Neural cell (in vitro differentiated cells): ENCODE measurements around the gene HMBS. TPM values are rescaled to one million over a fixed set of nuclear protein-coding genes. Genes with fewer than 3 reads are reported as not detected.

Source experiments
- H2AFZ ChIP-seq: fragments of 200-600, 300-800 bp; sonication (generic), shearing (Covaris generic); 2 replicates; pipeline ENCODE4 v1.6.0; 2014; ENCODE audit warnings: low read depth, mild to moderate bottlenecking, antibody characterized with exemption, low read length, moderate library complexity
- H3F3A ChIP-seq: fragments of 200-600 bp; shearing (Covaris generic); 2 replicates; pipeline ENCODE4 v1.6.1; 2016; ENCODE audit warnings: mild to moderate bottlenecking, moderate library complexity, mixed read lengths, antibody characterized with exemption, low read length; ENCODE audit not compliant: insufficient read depth, poor library complexity, severe bottlenecking
- H3K27ac ChIP-seq: fragments of 200-600, 300-800 bp; sonication (generic), shearing (Covaris generic); 2 replicates; pipeline ENCODE4 v1.5.1; 2014; ENCODE audit warnings: mild to moderate bottlenecking, low read length, moderate library complexity
- H3K27me3 ChIP-seq: fragments of 300-800, 200-600 bp; sonication (generic), shearing (Covaris generic); 2 replicates; pipeline ENCODE4 v1.6.0; 2014; ENCODE audit warnings: mild to moderate bottlenecking, low read depth, low read length, moderate library complexity; ENCODE audit not compliant: insufficient read depth
- H3K36me3 ChIP-seq: fragments of 300-800, 200-600 bp; sonication (generic), shearing (Covaris generic); 2 replicates; pipeline ENCODE4 v1.5.1; 2014; ENCODE audit warnings: mild to moderate bottlenecking, antibody characterized with exemption, low read length, moderate library complexity; ENCODE audit not compliant: insufficient read depth
- H3K4me2 ChIP-seq: fragments of 300-800, 200-600 bp; sonication (generic), shearing (Covaris generic); 2 replicates; pipeline ENCODE4 v1.6.0; 2014; ENCODE audit warnings: mild to moderate bottlenecking, low read length
- H3K4me3 ChIP-seq: fragments of 300-800, 200-600 bp; sonication (generic), shearing (Covaris generic); 2 replicates; pipeline ENCODE4 v1.5.1; 2014; ENCODE audit warnings: mild to moderate bottlenecking, low read length, moderate library complexity
- H3K79me2 ChIP-seq: fragments of 200-600 bp; shearing (Covaris generic); replicated peaks from 2 replicates; pipeline ENCODE4 v1.6.0; 2014; ENCODE audit warnings: mild to moderate bottlenecking, low read length, moderate library complexity; ENCODE audit not compliant: insufficient read depth
- H3K9ac ChIP-seq: fragments of 300-800, 200-600 bp; sonication (generic), shearing (Covaris generic); 2 replicates; pipeline ENCODE4 v1.6.1; 2016; ENCODE audit warnings: mild to moderate bottlenecking, low read length, mixed read lengths
- H3K9me2 ChIP-seq: fragments of 200-600 bp; shearing (Covaris generic); 2 replicates; pipeline ENCODE4 v1.6.1; 2016; ENCODE audit warnings: mild to moderate bottlenecking, low read length, mixed read lengths; ENCODE audit not compliant: insufficient read depth
- H3K9me3 ChIP-seq: fragments of 200-600, 300-800 bp; sonication (generic), shearing (Covaris generic); 2 replicates; pipeline ENCODE4 v1.6.1; 2016; ENCODE audit warnings: mild to moderate bottlenecking, mixed run types, low read length, moderate library complexity, mixed read lengths
- H4K20me1 ChIP-seq: fragments of 200-600 bp; shearing (Covaris generic); 2 replicates; pipeline ENCODE4 v1.6.1; 2016; ENCODE audit warnings: mild to moderate bottlenecking, mixed run types; ENCODE audit not compliant: insufficient read depth
- EP300 ChIP-seq: fragments of 450-650 bp; conservative IDR thresholded peaks from 2 replicates; pipeline ENCODE4 v1.6.1; 2014; ENCODE audit warnings: antibody characterized with exemption, mild to moderate bottlenecking, moderate library complexity; ENCODE audit not compliant: poor library complexity, severe bottlenecking
- EZH2 ChIP-seq: fragments of 200-600, 300-800 bp; shearing (Covaris generic), sonication (generic); IDR thresholded peaks from 2 replicates; pipeline ENCODE4 v1.6.1; 2014; ENCODE audit warnings: antibody characterized with exemption, low read length, borderline replicate concordance, mild to moderate bottlenecking; ENCODE audit not compliant: insufficient read depth, poor library complexity, severe bottlenecking
- MXI1 ChIP-seq: fragments of 450-650 bp; conservative IDR thresholded peaks from 2 replicates; pipeline ENCODE4 v1.6.1; 2014; ENCODE audit warnings: antibody characterized with exemption, mild to moderate bottlenecking; ENCODE audit not compliant: poor library complexity, severe bottlenecking
- POLR2AphosphoS5 ChIP-seq: IDR thresholded peaks from 2 replicates; pipeline ENCODE4 v1.6.1; 2012
- RAD21 ChIP-seq: fragments of 450-650 bp; conservative IDR thresholded peaks from 2 replicates; pipeline ENCODE4 v1.6.1; 2014; ENCODE audit warnings: antibody characterized with exemption, mild to moderate bottlenecking, moderate library complexity
- SMC3 ChIP-seq: fragments of 450-650 bp; conservative IDR thresholded peaks from 2 replicates; pipeline ENCODE4 v1.6.1; 2014; ENCODE audit warnings: antibody characterized with exemption, mild to moderate bottlenecking, moderate library complexity; ENCODE audit not compliant: poor library complexity
- TAF1 ChIP-seq: IDR thresholded peaks from 2 replicates; pipeline ENCODE4 v1.6.1; 2012; ENCODE audit warnings: low read depth
- polyA plus RNA-seq: library from polyadenylated mRNA; depleted of rRNA; stranded (reverse); fragments of >200 nt; gene quantifications from 2 replicates; pipeline ENCODE4 v1.2.3, GENCODE V29; 2014
- TF ChIP-seq, protein P1 (sequence below): fragments of 450-650 bp; IDR thresholded peaks from 2 replicates; pipeline ENCODE4 v1.5.1; 2014; ENCODE audit warnings: antibody characterized with exemption, mild to moderate bottlenecking, moderate library complexity; ENCODE audit not compliant: poor library complexity, severe bottlenecking
- TF ChIP-seq, protein P2 (sequence below): IDR thresholded peaks from 2 replicates; pipeline ENCODE4 v1.6.1; 2012; ENCODE audit warnings: borderline replicate concordance

Gene HMBS
- polyA plus RNA-seq, 1 donor from 2014 or later = 15.9 TPM

DNA sequence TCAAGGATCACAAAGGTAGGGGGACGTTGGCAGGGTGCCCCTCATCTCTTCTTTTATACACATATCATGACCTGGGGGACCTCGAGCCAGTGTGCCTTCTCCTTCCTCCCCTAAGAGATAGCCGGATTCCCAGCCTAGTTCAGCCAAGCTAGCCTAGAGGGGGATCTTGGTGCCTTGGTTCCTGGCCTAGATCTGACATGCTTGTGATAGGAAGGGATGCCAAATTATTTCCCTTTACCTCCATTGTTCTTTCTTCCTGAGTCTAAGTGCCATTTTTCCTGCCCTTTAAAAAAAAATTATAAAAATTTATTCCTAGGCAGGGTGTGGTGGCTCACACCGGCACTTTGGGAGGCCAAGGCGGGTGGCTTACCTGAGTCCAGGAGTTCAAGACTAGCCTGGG lies 29.7 kb downstream of the HMBS start:
- no peaks in the 10 kb centered on the region for H3K36me3 ChIP-seq
- no peaks in the 10 kb centered on the region for H4K20me1 ChIP-seq
- H3K79me2 ChIP-seq = no peaks in the 10 kb centered on the region
- no peak overlapping the region for H3K4me2 ChIP-seq
- no peak overlapping the region for H3K27ac ChIP-seq
- H3K9me3 ChIP-seq = no peaks in the 10 kb centered on the region
- H3K27me3 ChIP-seq = no peaks in the 10 kb centered on the region
- H3K4me3 ChIP-seq = no peak overlapping the region
- TF ChIP-seq RAD21 (no peak), EZH2 (no peak), EP300 (no peak), SMC3 (no peak), MXI1 (no peak), TAF1 (no peak), POLR2AphosphoS5 (no peak)
- TF ChIP-seq, protein P1, sequence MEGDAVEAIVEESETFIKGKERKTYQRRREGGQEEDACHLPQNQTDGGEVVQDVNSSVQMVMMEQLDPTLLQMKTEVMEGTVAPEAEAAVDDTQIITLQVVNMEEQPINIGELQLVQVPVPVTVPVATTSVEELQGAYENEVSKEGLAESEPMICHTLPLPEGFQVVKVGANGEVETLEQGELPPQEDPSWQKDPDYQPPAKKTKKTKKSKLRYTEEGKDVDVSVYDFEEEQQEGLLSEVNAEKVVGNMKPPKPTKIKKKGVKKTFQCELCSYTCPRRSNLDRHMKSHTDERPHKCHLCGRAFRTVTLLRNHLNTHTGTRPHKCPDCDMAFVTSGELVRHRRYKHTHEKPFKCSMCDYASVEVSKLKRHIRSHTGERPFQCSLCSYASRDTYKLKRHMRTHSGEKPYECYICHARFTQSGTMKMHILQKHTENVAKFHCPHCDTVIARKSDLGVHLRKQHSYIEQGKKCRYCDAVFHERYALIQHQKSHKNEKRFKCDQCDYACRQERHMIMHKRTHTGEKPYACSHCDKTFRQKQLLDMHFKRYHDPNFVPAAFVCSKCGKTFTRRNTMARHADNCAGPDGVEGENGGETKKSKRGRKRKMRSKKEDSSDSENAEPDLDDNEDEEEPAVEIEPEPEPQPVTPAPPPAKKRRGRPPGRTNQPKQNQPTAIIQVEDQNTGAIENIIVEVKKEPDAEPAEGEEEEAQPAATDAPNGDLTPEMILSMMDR = no peak
- TF ChIP-seq, protein P2, sequence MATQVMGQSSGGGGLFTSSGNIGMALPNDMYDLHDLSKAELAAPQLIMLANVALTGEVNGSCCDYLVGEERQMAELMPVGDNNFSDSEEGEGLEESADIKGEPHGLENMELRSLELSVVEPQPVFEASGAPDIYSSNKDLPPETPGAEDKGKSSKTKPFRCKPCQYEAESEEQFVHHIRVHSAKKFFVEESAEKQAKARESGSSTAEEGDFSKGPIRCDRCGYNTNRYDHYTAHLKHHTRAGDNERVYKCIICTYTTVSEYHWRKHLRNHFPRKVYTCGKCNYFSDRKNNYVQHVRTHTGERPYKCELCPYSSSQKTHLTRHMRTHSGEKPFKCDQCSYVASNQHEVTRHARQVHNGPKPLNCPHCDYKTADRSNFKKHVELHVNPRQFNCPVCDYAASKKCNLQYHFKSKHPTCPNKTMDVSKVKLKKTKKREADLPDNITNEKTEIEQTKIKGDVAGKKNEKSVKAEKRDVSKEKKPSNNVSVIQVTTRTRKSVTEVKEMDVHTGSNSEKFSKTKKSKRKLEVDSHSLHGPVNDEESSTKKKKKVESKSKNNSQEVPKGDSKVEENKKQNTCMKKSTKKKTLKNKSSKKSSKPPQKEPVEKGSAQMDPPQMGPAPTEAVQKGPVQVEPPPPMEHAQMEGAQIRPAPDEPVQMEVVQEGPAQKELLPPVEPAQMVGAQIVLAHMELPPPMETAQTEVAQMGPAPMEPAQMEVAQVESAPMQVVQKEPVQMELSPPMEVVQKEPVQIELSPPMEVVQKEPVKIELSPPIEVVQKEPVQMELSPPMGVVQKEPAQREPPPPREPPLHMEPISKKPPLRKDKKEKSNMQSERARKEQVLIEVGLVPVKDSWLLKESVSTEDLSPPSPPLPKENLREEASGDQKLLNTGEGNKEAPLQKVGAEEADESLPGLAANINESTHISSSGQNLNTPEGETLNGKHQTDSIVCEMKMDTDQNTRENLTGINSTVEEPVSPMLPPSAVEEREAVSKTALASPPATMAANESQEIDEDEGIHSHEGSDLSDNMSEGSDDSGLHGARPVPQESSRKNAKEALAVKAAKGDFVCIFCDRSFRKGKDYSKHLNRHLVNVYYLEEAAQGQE = no peak
- H3K9me2 ChIP-seq = no peaks in the 10 kb centered on the region
- no peak overlapping the region for H3K9ac ChIP-seq
- no peak overlapping the region for H2AFZ ChIP-seq
- H3F3A ChIP-seq = no peaks in the 10 kb centered on the region

DNA sequence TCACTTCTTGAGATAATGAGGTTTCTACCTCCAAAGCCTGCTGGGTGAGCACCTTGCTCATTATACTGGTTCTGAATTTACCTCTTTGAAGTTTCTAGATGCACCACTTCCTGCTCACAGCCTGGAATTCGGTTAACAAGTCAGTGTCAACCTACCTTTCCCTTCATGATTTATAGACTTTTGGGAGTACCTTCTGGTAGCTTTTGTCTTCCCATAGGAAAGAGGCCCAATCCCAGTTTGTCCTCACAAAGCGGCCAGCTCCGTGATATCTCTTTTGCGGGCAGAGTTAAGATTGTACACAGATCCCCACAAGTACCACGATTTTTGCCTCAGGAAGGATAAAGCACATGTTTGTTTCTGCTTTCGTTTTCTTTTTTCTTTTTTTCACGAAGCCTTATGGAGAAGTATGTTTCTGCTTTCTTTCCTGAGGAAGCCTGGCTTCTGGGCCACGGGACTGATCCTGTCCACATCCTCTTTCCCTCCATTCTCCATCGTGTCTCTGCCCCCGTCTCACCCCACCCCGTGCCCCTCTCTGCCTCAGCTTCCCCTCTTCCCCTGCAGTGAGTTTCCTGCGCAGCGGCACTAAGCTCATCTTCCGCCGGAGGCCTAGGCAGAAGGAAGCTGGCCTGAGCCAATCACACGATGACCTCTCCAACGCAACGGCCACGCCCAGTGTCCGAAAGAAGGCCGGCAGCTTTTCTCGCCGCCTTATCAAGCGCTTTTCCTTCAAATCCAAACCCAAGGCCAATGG lies 31.0 kb downstream of the HMBS start:
- H3K9ac ChIP-seq = no peak overlapping the region
- no peaks in the 10 kb centered on the region for H4K20me1 ChIP-seq
- no peak overlapping the region for H3K4me3 ChIP-seq
- no peaks in the 10 kb centered on the region for H3K9me3 ChIP-seq
- no peaks in the 10 kb centered on the region for H3K79me2 ChIP-seq
- no peaks in the 10 kb centered on the region for H3K27me3 ChIP-seq
- H3K36me3 ChIP-seq = no peaks in the 10 kb centered on the region
- no peak overlapping the region for H3K27ac ChIP-seq
- TF ChIP-seq SMC3 (no peak), MXI1 (no peak), RAD21 (no peak), EZH2 (no peak), POLR2AphosphoS5 (no peak), EP300 (no peak), TAF1 (no peak)
- TF ChIP-seq, protein P2 = no peak
- TF ChIP-seq, protein P1 = no peak
- no peaks in the 10 kb centered on the region for H3F3A ChIP-seq
- no peak overlapping the region for H3K4me2 ChIP-seq
- no peak overlapping the region for H2AFZ ChIP-seq
- H3K9me2 ChIP-seq = no peaks in the 10 kb centered on the region
